ENCODE data around the gene CPNE6.

The CPNE6 gene

GRCh38 chr14:24070285-24071143 is 848 bp upstream of the CPNE6 start:
- DNase-seq: no peak
- H3K4me3 Mint-ChIP-seq: no peak overlapping the region
- H3K27me3 Mint-ChIP-seq: peaks cover 5% of the 10 kb centered on the region
- no peak overlapping the region for H3K27ac Mint-ChIP-seq
- H3K9me3 Mint-ChIP-seq: no peaks in the 10 kb centered on the region
- ATAC-seq: no peak
- peaks cover 15% of the 10 kb centered on the region for H3K4me1 Mint-ChIP-seq
- H3K36me3 Mint-ChIP-seq (ENCODE audit: low read depth): no peaks in the 10 kb centered on the region

- Mint-ChIP-seq H3K9me3 (no peaks in the 10 kb centered on the region), H3K27me3 (peaks cover 5% of the 10 kb centered on the region), H3K36me3 (ENCODE audit: low read depth) (no peaks in the 10 kb centered on the region), H3K4me3 (no peak overlapping the region), H3K4me1 (peaks cover 17% of the 10 kb centered on the region), H3K27ac (no peak overlapping the region)
- no peak for ATAC-seq
- DNase-seq: no peak
Observed at GRCh38 chr14:24071836-24072430, 571 bp downstream of the CPNE6 start.

- H3K36me3 Mint-ChIP-seq (ENCODE audit: low read depth): no peaks in the 10 kb centered on the region
- H3K4me1 Mint-ChIP-seq: peaks cover 17% of the 10 kb centered on the region
- H3K27ac Mint-ChIP-seq: no peak overlapping the region
- H3K9me3 Mint-ChIP-seq: no peaks in the 10 kb centered on the region
- no peak overlapping the region for H3K4me3 Mint-ChIP-seq
- DNase-seq: no peak
- peaks cover 5% of the 10 kb centered on the region for H3K27me3 Mint-ChIP-seq
- ATAC-seq: no peak
Observed at GRCh38 chr14:24072436-24072835, 1.1 kb downstream of the CPNE6 start.

GRCh38 chr14:24072881-24073877 is 1.8 kb downstream of the CPNE6 start:
- Mint-ChIP-seq H3K27ac (no peak overlapping the region), H3K4me1 (peaks cover 17% of the 10 kb centered on the region), H3K9me3 (no peaks in the 10 kb centered on the region), H3K36me3 (ENCODE audit: low read depth) (no peaks in the 10 kb centered on the region), H3K4me3 (no peak overlapping the region), H3K27me3 (peaks cover 5% of the 10 kb centered on the region)
- ATAC-seq: no peak
- no peak for DNase-seq

- Mint-ChIP-seq H3K27me3 (peaks cover under 1% of the 10 kb centered on the region), H3K4me3 (no peak overlapping the region), H3K36me3 (ENCODE audit: low read depth) (no peaks in the 10 kb centered on the region), H3K4me1 (peaks cover 18% of the 10 kb centered on the region), H3K27ac (no peak overlapping the region), H3K9me3 (no peaks in the 10 kb centered on the region)
- ATAC-seq: no peak
- DNase-seq: no peak
Observed at GRCh38 chr14:24074625-24075484, 3.5 kb downstream of the CPNE6 start.

- DNase-seq (no peak), ATAC-seq (no peak)
- H3K27ac Mint-ChIP-seq: no peak overlapping the region
- H3K27me3 Mint-ChIP-seq: no peaks in the 10 kb centered on the region
- peaks cover 20% of the 10 kb centered on the region for H3K4me1 Mint-ChIP-seq
- H3K36me3 Mint-ChIP-seq (ENCODE audit: low read depth): no peaks in the 10 kb centered on the region
- H3K4me3 Mint-ChIP-seq: no peak overlapping the region
- H3K9me3 Mint-ChIP-seq: no peaks in the 10 kb centered on the region
Observed at GRCh38 chr14:24075485-24076301, 4.3 kb downstream of the CPNE6 start.

GRCh38 chr14:24076302-24076601 is 4.9 kb downstream of the CPNE6 start:
- Mint-ChIP-seq H3K27me3 (no peaks in the 10 kb centered on the region), H3K4me1 (peaks cover 18% of the 10 kb centered on the region), H3K4me3 (no peak overlapping the region), H3K36me3 (ENCODE audit: low read depth) (no peaks in the 10 kb centered on the region), H3K27ac (no peak overlapping the region), H3K9me3 (no peaks in the 10 kb centered on the region)
- DNase-seq (no peak), ATAC-seq (no peak)

- H3K27ac Mint-ChIP-seq: no peak overlapping the region
- ATAC-seq: no peak
- no peak overlapping the region for H3K4me3 Mint-ChIP-seq
Observed at GRCh38 chr14:24077086-24077485, 5.7 kb downstream of the CPNE6 start.

GRCh38 chr14:24078146-24078545 is 6.8 kb downstream of the CPNE6 start:
- H3K4me1 Mint-ChIP-seq: peaks cover 25% of the 10 kb centered on the region
- H3K27me3 Mint-ChIP-seq: no peaks in the 10 kb centered on the region
- H3K27ac Mint-ChIP-seq: no peak overlapping the region
- no peak overlapping the region for H3K4me3 Mint-ChIP-seq
- ATAC-seq (no peak), DNase-seq (no peak)
- no peaks in the 10 kb centered on the region for H3K36me3 Mint-ChIP-seq (ENCODE audit: low read depth)
- H3K9me3 Mint-ChIP-seq: no peaks in the 10 kb centered on the region

More at GRCh38 chr14:24077086-24077485, 5.7 kb downstream of the CPNE6 start:
- Mint-ChIP-seq H3K4me1 (peaks cover 22% of the 10 kb centered on the region), H3K9me3 (no peaks in the 10 kb centered on the region), H3K27me3 (no peaks in the 10 kb centered on the region), H3K36me3 (ENCODE audit: low read depth) (no peaks in the 10 kb centered on the region)
- no peak for DNase-seq

- H3K27ac Mint-ChIP-seq: no peak overlapping the region
- no peaks in the 10 kb centered on the region for H3K27me3 Mint-ChIP-seq
- ATAC-seq: no peak
- no peaks in the 10 kb centered on the region for H3K9me3 Mint-ChIP-seq
- no peaks in the 10 kb centered on the region for H3K36me3 Mint-ChIP-seq (ENCODE audit: low read depth)
- no peak overlapping the region for H3K4me3 Mint-ChIP-seq
- no peak for DNase-seq
- H3K4me1 Mint-ChIP-seq: peaks cover 27% of the 10 kb centered on the region
Observed at GRCh38 chr14:24079491-24080141, 8.3 kb downstream of the CPNE6 start.

- ATAC-seq: no peak
- H3K27ac Mint-ChIP-seq: no peak overlapping the region
Observed at GRCh38 chr14:24080142-24080530, 8.8 kb downstream of the CPNE6 start.

GRCh38 chr14:24080888-24081738 is 9.8 kb downstream of the CPNE6 start:
- no peaks in the 10 kb centered on the region for H3K27me3 Mint-ChIP-seq
- no peaks in the 10 kb centered on the region for H3K9me3 Mint-ChIP-seq
- ATAC-seq (peak; percentile 93), DNase-seq (peak; percentile 74)
- peak overlapping the region; percentile 77 for H3K4me3 Mint-ChIP-seq
- H3K27ac Mint-ChIP-seq: peak overlapping the region; percentile 67
- peaks cover 19% of the 10 kb centered on the region for H3K4me1 Mint-ChIP-seq
- H3K36me3 Mint-ChIP-seq (ENCODE audit: low read depth): no peaks in the 10 kb centered on the region

More at GRCh38 chr14:24080142-24080530, 8.8 kb downstream of the CPNE6 start:
- no peaks in the 10 kb centered on the region for H3K27me3 Mint-ChIP-seq
- no peak for DNase-seq
- peak overlapping the region; percentile 77 for H3K4me3 Mint-ChIP-seq
- H3K9me3 Mint-ChIP-seq: no peaks in the 10 kb centered on the region
- H3K4me1 Mint-ChIP-seq: peaks cover 26% of the 10 kb centered on the region
- H3K36me3 Mint-ChIP-seq (ENCODE audit: low read depth): no peaks in the 10 kb centered on the region

All from activated naive CD8-positive, alpha-beta T cell treated with anti-CD3 and anti-CD28 coated beads, Interleukin-2, amount 50 U/mL, for 24 hours (primary cell).